Measurements from ENCODE around the gene TTC4.

Gene TTC4

DNA sequence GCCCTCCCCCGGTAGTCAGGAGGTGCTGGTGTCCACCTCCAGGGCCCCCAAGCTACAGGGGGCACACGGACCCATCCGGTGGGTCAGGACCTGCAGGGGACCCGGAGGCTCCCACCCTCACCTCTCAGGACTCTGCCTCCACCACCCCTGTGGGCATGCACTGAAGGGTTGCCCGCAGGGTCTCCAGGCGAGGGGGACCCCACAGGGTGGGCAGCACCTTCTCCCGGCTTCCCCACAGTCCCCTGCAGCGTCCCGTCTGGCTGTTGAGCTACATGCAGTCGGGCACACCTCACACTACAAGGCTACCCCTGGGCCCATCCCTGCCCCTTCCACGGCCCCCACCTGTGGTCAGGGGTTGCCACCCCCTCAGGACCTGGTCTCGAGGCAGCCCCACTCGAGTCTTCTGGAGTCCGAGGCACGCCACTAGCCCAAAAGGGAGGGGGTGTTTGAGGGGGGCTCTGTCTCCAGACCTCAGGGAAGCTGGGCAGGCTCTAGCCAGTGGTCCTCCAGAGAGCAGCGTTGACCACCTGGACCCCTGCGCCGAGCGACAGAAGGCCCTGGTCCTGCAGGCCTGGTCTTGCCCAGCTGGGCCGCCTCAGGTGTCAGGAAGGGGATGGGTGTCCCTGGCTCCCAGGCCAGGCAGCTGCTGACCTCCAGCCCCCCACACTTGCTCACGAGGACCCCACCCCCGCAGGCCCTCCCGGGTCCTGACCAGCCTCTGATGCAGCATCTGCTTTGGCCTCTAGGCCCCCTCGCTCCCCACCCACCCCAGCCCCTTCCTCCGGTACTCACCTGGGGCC lies 39.0 kb downstream of the TTC4 start (continued):
- TF ChIP-seq, protein P1, sequence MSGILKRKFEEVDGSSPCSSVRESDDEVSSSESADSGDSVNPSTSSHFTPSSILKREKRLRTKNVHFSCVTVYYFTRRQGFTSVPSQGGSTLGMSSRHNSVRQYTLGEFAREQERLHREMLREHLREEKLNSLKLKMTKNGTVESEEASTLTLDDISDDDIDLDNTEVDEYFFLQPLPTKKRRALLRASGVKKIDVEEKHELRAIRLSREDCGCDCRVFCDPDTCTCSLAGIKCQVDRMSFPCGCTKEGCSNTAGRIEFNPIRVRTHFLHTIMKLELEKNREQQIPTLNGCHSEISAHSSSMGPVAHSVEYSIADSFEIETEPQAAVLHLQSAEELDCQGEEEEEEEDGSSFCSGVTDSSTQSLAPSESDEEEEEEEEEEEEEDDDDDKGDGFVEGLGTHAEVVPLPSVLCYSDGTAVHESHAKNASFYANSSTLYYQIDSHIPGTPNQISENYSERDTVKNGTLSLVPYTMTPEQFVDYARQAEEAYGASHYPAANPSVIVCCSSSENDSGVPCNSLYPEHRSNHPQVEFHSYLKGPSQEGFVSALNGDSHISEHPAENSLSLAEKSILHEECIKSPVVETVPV (CRISPR knock-in tag; IDR thresholded peaks at IDR 0.05): no peak
- no peak for TF ChIP-seq BACH2 (CRISPR knock-in tag; IDR thresholded peaks at IDR 0.05; ENCODE audit: borderline replicate concordance)
- TF ChIP-seq, protein P2, sequence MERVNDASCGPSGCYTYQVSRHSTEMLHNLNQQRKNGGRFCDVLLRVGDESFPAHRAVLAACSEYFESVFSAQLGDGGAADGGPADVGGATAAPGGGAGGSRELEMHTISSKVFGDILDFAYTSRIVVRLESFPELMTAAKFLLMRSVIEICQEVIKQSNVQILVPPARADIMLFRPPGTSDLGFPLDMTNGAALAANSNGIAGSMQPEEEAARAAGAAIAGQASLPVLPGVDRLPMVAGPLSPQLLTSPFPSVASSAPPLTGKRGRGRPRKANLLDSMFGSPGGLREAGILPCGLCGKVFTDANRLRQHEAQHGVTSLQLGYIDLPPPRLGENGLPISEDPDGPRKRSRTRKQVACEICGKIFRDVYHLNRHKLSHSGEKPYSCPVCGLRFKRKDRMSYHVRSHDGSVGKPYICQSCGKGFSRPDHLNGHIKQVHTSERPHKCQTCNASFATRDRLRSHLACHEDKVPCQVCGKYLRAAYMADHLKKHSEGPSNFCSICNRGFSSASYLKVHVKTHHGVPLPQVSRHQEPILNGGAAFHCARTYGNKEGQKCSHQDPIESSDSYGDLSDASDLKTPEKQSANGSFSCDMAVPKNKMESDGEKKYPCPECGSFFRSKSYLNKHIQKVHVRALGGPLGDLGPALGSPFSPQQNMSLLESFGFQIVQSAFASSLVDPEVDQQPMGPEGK (CRISPR knock-in tag; IDR thresholded peaks at IDR 0.05; ENCODE audit: borderline replicate concordance): no peak
- TF ChIP-seq ESRRG (CRISPR knock-in tag; IDR thresholded peaks at IDR 0.05): no peak
- no peak for TF ChIP-seq TCF4 (CRISPR knock-in tag; IDR thresholded peaks at IDR 0.05; ENCODE audit: borderline replicate concordance)
- no peak for TF ChIP-seq PPARA (CRISPR knock-in tag; IDR thresholded peaks at IDR 0.05; ENCODE audit: borderline replicate concordance)

DNA sequence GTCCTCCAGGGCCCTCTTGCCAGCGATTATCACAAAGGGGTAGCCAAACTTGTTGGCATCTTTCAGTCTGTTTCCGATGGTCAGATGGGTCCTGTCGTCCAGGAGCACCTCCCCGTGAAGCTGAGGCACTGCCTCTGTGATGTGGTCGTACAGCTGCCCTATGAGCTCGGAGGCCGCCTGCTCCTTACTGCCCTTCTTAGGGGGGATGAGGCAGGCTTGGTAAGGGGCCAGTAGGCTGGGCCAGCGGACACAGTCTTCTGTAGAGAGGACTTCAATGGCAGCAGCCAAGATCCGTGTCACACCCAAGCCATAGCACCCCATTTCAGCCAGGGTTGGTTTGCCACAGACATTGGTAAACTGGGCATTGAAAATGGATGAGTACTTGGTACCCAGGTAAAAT lies 42.2 kb downstream of the TTC4 start:
- TF ChIP-seq CSDC2 (CRISPR knock-in tag; IDR thresholded peaks at IDR 0.05): no peak
- no peak for TF ChIP-seq ZFP3 (CRISPR knock-in tag; IDR thresholded peaks at IDR 0.05)
- TF ChIP-seq, protein P3, sequence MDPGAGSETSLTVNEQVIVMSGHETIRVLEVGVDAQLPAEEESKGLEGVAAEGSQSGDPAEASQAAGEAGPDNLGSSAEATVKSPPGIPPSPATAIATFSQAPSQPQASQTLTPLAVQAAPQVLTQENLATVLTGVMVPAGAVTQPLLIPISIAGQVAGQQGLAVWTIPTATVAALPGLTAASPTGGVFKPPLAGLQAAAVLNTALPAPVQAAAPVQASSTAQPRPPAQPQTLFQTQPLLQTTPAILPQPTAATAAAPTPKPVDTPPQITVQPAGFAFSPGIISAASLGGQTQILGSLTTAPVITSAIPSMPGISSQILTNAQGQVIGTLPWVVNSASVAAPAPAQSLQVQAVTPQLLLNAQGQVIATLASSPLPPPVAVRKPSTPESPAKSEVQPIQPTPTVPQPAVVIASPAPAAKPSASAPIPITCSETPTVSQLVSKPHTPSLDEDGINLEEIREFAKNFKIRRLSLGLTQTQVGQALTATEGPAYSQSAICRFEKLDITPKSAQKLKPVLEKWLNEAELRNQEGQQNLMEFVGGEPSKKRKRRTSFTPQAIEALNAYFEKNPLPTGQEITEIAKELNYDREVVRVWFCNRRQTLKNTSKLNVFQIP (CRISPR knock-in tag; IDR thresholded peaks at IDR 0.05; ENCODE audit: borderline replicate concordance, low read depth): no peak
- no peak for TF ChIP-seq ZFP30 (CRISPR knock-in tag; IDR thresholded peaks at IDR 0.05)
- TF ChIP-seq ZNF8 (CRISPR knock-in tag; IDR thresholded peaks at IDR 0.05): no peak
- TF ChIP-seq, protein P1 (CRISPR knock-in tag; IDR thresholded peaks at IDR 0.05): no peak
- no peak for TF ChIP-seq PPARA (CRISPR knock-in tag; IDR thresholded peaks at IDR 0.05; ENCODE audit: borderline replicate concordance)
- TF ChIP-seq GLIS3 (CRISPR knock-in tag; IDR thresholded peaks at IDR 0.05): no peak
- TF ChIP-seq, protein P2 (CRISPR knock-in tag; IDR thresholded peaks at IDR 0.05; ENCODE audit: borderline replicate concordance): no peak
- TF ChIP-seq TCF4 (CRISPR knock-in tag; IDR thresholded peaks at IDR 0.05; ENCODE audit: borderline replicate concordance): no peak
- no peak for ATAC-seq

DNA sequence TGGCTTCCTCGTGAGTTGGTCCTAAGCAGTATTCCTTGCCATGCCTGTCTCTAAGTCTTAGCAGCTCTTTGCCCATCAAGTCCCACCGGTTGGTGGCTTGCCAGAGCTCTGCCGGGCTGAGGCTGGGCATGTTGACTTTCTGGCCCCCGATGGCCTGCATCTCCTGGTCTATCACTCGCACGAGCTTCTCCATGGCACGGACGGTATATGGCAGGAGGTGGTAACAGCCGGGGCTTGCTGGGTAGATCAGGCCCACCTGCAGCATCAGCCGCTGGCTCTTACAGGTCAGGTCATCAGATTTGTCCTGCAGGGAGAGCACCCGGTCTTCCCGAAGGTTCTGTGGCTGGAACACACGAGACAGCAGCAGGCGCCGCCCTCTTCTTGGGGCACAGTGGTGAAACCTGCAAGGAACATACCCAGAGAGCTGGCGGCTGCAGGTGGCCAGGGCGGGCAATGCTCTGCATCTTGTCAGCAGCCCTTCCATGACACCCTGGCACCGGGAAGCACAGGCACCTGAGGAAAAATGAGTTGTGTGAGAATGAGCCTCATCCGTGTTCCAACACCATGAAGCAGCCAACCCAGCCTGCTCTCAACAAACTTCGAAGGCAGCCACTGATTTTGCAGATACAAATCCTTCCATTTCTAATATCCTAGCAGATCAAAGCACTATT lies 43.2 kb downstream of the TTC4 start:
- no peak for ATAC-seq
- TF ChIP-seq ARNTL (CRISPR knock-in tag; IDR thresholded peaks at IDR 0.05; ENCODE audit: borderline replicate concordance, low read depth) (no peak), PPARA (CRISPR knock-in tag; IDR thresholded peaks at IDR 0.05; ENCODE audit: borderline replicate concordance) (no peak), ZNF565 (CRISPR knock-in tag; conservative IDR thresholded peaks at IDR 0.05; ENCODE audit: low read depth) (no peak), ZFP30 (CRISPR knock-in tag; IDR thresholded peaks at IDR 0.05) (no peak), TOX (CRISPR knock-in tag; IDR thresholded peaks at IDR 0.05; ENCODE audit: borderline replicate concordance) (no peak), ZC3H10 (CRISPR knock-in tag; IDR thresholded peaks at IDR 0.05) (no peak), TCF4 (CRISPR knock-in tag; IDR thresholded peaks at IDR 0.05; ENCODE audit: borderline replicate concordance) (no peak), RARB (CRISPR knock-in tag; IDR thresholded peaks at IDR 0.05) (no peak), ISL1 (CRISPR knock-in tag; IDR thresholded peaks at IDR 0.05) (no peak), CSDC2 (CRISPR knock-in tag; IDR thresholded peaks at IDR 0.05) (no peak), ZNF70 (CRISPR knock-in tag; IDR thresholded peaks at IDR 0.05) (no peak), BACH2 (CRISPR knock-in tag; IDR thresholded peaks at IDR 0.05; ENCODE audit: borderline replicate concordance) (no peak), SNAI2 (CRISPR knock-in tag; IDR thresholded peaks at IDR 0.05) (no peak)
- TF ChIP-seq, protein P3 (CRISPR knock-in tag; IDR thresholded peaks at IDR 0.05; ENCODE audit: borderline replicate concordance, low read depth): no peak
- TF ChIP-seq, protein P1 (CRISPR knock-in tag; IDR thresholded peaks at IDR 0.05): no peak

Data from SK-N-SH treated with all-trans-retinoic acid at 6 μM for 48 hours (cell line).